BLaER1 treated with 17β-estradiol and CSF1 and Interleukin-3, amounts not matched to agents 10 nM and 100 nM (cell line): Measurements from ENCODE around the gene AATK.

Experiments used
- H3K27ac ChIP-seq, 11 experiments: shearing (Covaris generic); formaldehyde crosslinking; 2 replicates each; pipeline ENCODE4 v1.8.1; 2022
- H3K27me3 ChIP-seq, 11 experiments: shearing (Covaris generic); formaldehyde crosslinking; 2 replicates each; pipeline ENCODE4 v1.8.1; 2022
- H3K36me3 ChIP-seq, 11 experiments: shearing (Covaris generic); formaldehyde crosslinking; 2 replicates each; pipeline ENCODE4 v1.8.1; 2022
- H3K4me1 ChIP-seq, 10 experiments: shearing (Covaris generic); formaldehyde crosslinking; 2 replicates each; pipeline ENCODE4 v1.8.1; 2022
- H3K4me2 ChIP-seq, 11 experiments: shearing (Covaris generic); formaldehyde crosslinking; 2 replicates each; pipeline ENCODE4 v1.8.1; 2022
- H3K4me3 ChIP-seq, 10 experiments: shearing (Covaris generic); formaldehyde crosslinking; 2 replicates each; pipeline ENCODE4 v1.8.1; 2022
- H3K9ac ChIP-seq, 11 experiments: shearing (Covaris generic); formaldehyde crosslinking; 2 replicates each; pipeline ENCODE4 v1.8.1; 2022
- H3K9me3 ChIP-seq, 11 experiments: shearing (Covaris generic); formaldehyde crosslinking; replicated peaks in 1 of 11; 2 replicates each; pipeline ENCODE4 v1.8.1; 2022
- H4K20me1 ChIP-seq, 11 experiments: shearing (Covaris generic); formaldehyde crosslinking; 2 replicates each; pipeline ENCODE4 v1.8.1; 2022
- Cebpa-rat ChIP-seq, 11 experiments: shearing (Covaris generic); IDR thresholded peaks; 2 replicates each; pipeline ENCODE4 v1.8.1; 2022

The AATK gene

GRCh38 chr17:81165246-81166032, 582 bp downstream of the AATK start, which contains the start of gene PVALEF:
TSS of gene PVALEF (plus strand) at chr17:81165507. CDS start at chr17:81181227, 15,720 bp downstream.
- Histone ChIP-seq H3K36me3 (no peaks in the 10 kb centered on the region), H3K4me1 (peaks cover 25 to 82% (median 68%) of the 10 kb centered on the region in 10 experiments), H3K9ac (peak within 1 kb of the TSS in 8 of 11 experiments; percentile 28 to 75 (median 59); a peak in 15 of 22 replicates), H3K27ac (no peak within 1 kb of the TSS; a peak in 1 of 22 replicates), H3K4me2 (peak within 1 kb of the TSS; percentile 81 to 95 (median 92)), H3K4me3 (peak within 1 kb of the TSS; percentile 41 to 67 (median 56); a peak in 19 of 20 replicates), H3K9me3 (no peaks in the 10 kb centered on the region), H3K27me3 (peaks cover 40 to 78% (median 64%) of the 10 kb centered on the region in 11 experiments), H4K20me1 (peaks cover 0 to 56% (median 16%) of the 10 kb centered on the region in 11 experiments; a peak in 16 of 22 replicates)
- no peak for TF ChIP-seq Cebpa-rat (IDR thresholded peaks at IDR 0.05)

DNA sequence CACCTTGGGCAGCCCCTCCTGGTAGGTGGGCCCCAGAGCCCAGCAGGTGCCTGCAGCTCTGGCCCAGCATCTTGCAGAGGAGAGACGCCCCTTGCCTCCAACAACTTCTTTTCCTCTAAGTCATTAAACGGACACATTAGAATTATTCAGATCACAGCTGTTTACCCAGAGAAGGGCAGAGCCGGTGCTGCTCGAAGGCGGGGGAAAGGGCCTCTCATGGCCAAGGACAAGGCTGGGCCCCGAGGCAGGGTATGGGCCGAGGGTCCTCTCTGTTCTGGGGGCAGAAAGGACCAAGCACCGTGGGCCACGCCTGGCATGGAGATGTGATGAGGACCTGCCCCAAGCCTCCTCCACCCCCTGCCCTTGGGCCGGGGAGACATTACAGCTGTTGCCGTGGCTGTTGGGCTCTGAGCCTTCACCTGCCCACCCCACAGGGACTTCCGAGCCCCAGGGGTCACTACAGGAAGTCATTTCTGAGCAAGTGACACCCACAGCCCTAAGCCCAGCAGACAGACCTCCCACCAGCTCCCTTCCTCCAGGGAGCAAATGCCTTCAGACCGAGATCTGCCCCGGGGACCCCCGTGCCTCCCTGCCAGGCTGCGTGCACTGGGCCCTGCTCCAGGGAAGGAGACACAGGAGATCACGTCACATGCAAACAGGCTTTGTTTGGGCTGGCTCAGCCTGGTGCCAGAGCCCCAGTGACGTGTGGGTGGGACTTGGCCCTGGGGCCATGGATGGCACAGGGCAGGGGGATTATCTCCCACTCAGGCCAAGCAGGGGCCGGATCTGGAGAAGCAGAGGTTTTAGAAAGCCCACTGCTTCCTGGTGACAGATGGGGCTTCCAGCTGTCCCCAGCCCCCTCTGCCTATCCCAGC, 1.4 kb downstream of the AATK start:
- peak overlapping the region in 4 of 11 experiments; percentile 28 to 75 (median 52); a peak in 8 of 22 replicates for H3K9ac ChIP-seq
- H3K9me3 ChIP-seq, result no peaks in the 10 kb centered on the region
- H3K4me2 ChIP-seq, result peak overlapping the region; percentile 81 to 95 (median 92)
- peaks cover 31 to 90% (median 74%) of the 10 kb centered on the region in 10 experiments for H3K4me1 ChIP-seq
- H3K27ac ChIP-seq, result no peak overlapping the region
- no peaks in the 10 kb centered on the region for H3K36me3 ChIP-seq
- peaks cover 42 to 86% (median 66%) of the 10 kb centered on the region in 11 experiments for H3K27me3 ChIP-seq
- no peak for TF ChIP-seq Cebpa-rat (IDR thresholded peaks at IDR 0.05)
- H3K4me3 ChIP-seq, result peak overlapping the region in 2 of 10 experiments; percentile 50 to 67; a peak in 3 of 20 replicates
- H4K20me1 ChIP-seq, result peaks cover 0 to 59% (median 16%) of the 10 kb centered on the region in 11 experiments; a peak in 16 of 22 replicates

DNA sequence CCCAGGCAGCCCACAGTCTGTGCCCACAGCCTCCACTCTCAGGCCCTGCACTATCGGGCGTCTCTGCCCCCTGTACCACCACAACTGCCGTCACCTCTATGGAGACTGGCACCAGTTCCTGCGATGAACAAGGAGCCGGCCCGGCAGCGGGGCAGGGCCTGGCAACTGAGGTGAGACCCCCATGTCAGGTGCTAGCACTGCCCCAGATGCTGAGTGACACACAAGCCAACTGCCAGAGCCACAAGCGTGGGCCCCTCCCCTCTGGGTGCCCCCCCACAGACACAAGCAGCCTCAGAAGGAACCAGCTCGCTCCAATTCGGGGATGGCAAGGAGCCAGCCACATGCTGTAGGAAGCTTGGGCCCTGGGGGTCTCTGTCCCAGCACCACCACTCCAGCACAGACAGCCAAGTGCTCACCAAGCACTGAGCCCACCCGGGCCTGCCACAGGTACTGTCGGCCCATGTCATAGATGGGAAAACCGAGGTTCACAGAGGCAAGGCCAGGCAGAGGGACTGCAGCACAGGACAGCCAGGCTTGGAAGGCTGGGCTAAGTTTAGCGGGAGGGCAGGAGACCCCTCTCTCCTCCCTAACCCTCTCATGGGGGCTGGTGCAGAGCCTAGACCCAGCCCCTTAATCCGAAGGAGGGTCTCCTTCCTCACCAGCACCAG, 2.2 kb downstream of the AATK start:
- Histone ChIP-seq H3K9me3 (no peaks in the 10 kb centered on the region), H3K36me3 (no peaks in the 10 kb centered on the region), H4K20me1 (peaks cover 0 to 62% (median 16%) of the 10 kb centered on the region in 11 experiments; a peak in 16 of 22 replicates), H3K9ac (peak overlapping the region in 2 of 11 experiments; percentile 24 to 28; a peak in 1 of 22 replicates), H3K27me3 (peaks cover 42 to 89% (median 68%) of the 10 kb centered on the region in 11 experiments), H3K27ac (no peak overlapping the region), H3K4me1 (peaks cover 38 to 87% (median 74%) of the 10 kb centered on the region in 10 experiments), H3K4me3 (no peak overlapping the region), H3K4me2 (peak overlapping the region in 10 of 11 experiments; percentile 88 to 95 (median 93); a peak in 18 of 22 replicates)
- no peak for TF ChIP-seq Cebpa-rat (IDR thresholded peaks at IDR 0.05)

DNA sequence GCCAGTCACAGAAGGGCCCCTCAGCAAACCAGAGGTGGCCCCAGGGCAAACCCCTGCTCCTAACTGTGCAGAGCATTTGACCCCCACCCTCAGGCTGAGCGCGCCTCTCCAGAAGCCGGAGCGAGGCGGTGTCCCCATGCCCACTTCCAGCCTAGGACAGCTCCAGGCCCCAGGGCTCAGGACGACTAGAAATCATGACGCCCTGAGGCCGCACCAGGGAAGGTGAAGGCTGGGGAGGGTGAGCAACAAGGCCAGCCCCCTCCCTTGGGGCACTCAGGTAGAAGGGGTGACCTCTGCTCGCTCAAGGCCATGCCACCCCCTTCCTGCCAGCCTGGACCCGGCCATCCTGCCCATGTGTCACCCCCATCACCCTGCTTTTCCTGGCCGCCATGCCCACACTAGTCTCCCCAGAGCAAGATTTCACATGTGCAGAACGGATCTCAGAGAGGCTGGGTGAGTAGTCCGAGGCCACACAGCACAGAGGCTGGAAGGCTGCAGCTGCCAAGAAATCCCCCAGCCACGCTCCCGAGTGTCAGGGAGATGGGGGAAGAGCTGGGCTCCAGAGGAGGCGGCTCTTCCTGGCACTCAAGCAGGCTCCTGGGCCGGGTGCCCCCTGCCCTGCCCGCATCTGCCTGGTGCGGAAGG, 2.8 kb downstream of the AATK start:
- Histone ChIP-seq H4K20me1 (peaks cover 0 to 59% (median 16%) of the 10 kb centered on the region in 11 experiments; a peak in 16 of 22 replicates), H3K4me1 (peaks cover 45 to 81% (median 69%) of the 10 kb centered on the region in 10 experiments), H3K27me3 (peaks cover 42 to 84% (median 68%) of the 10 kb centered on the region in 11 experiments), H3K9ac (peak overlapping the region in 1 of 11 experiments; percentile 24; a peak in 1 of 22 replicates), H3K36me3 (no peaks in the 10 kb centered on the region), H3K4me2 (peak overlapping the region in 6 of 11 experiments; percentile 88 to 95 (median 93); a peak in 8 of 22 replicates), H3K4me3 (no peak overlapping the region), H3K27ac (no peak overlapping the region), H3K9me3 (no peaks in the 10 kb centered on the region)
- no peak for TF ChIP-seq Cebpa-rat (IDR thresholded peaks at IDR 0.05)

DNA sequence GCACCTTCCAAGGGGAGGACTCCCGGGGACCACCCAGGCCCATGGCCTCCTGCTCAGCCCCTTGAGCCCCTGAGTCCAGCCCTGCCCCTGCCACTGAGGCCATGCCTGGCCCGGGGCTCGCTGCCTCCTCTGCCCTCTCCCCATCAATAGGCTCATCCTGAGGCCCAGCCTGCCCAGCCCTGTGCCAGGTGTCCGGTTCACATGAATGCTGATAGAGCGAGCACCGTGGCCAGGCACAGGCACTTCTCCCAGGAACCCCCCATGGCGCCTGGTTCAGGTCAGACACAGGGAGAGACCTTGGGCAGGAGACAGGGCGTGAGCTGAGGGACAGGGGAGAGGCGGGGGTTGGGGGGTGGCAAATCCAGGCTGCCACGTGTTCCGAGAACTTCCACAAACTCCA, 3.5 kb downstream of the AATK start:
- Histone ChIP-seq H3K4me3 (no peak overlapping the region), H4K20me1 (peaks cover 0 to 53% (median 16%) of the 10 kb centered on the region in 11 experiments; a peak in 16 of 22 replicates), H3K27ac (no peak overlapping the region), H3K36me3 (no peaks in the 10 kb centered on the region), H3K9ac (no peak overlapping the region), H3K9me3 (no peaks in the 10 kb centered on the region), H3K4me2 (peak overlapping the region in 6 of 11 experiments; percentile 84 to 96 (median 91); a peak in 9 of 22 replicates), H3K27me3 (peaks cover 42 to 77% (median 61%) of the 10 kb centered on the region in 11 experiments), H3K4me1 (peaks cover 48 to 74% (median 63%) of the 10 kb centered on the region in 10 experiments)
- no peak for TF ChIP-seq Cebpa-rat (IDR thresholded peaks at IDR 0.05)

GRCh38 chr17:81161972-81162371, 4.0 kb downstream of the AATK start:
- peaks cover 0 to 52% (median 16%) of the 10 kb centered on the region in 11 experiments; a peak in 16 of 22 replicates for H4K20me1 ChIP-seq
- H3K4me1 ChIP-seq, result peaks cover 52 to 69% (median 60%) of the 10 kb centered on the region in 10 experiments
- no peaks in the 10 kb centered on the region for H3K9me3 ChIP-seq
- H3K27ac ChIP-seq, result no peak overlapping the region
- no peak overlapping the region for H3K4me3 ChIP-seq
- H3K9ac ChIP-seq, result no peak overlapping the region
- H3K4me2 ChIP-seq, result peak overlapping the region in 8 of 11 experiments; percentile 74 to 96 (median 89); a peak in 11 of 22 replicates
- H3K36me3 ChIP-seq, result no peaks in the 10 kb centered on the region
- peaks cover 38 to 72% (median 56%) of the 10 kb centered on the region in 11 experiments for H3K27me3 ChIP-seq
- no peak for TF ChIP-seq Cebpa-rat (IDR thresholded peaks at IDR 0.05)

DNA sequence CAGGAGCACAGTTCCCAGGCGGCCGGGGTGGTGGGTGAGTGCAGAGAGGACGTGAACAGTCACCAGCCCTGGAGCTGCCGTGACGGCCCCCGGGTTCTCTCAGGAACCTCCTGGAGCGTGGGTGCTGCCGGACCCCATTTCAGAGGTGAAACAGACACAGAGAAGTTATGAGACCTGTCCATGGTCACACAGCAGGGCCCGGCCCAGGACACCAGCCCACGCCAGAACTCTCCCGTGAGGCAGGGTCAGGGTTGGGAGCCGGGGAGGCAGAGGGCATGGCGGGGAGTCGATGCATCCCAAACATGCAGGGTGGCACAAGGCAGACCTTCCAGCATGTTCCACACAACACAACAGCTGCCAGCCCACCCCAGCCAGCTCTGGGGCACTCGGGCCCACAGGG, 4.5 kb downstream of the AATK start:
- no peak overlapping the region for H3K9ac ChIP-seq
- TF ChIP-seq Cebpa-rat (IDR thresholded peaks at IDR 0.05), result no peak
- peak overlapping the region in 9 of 11 experiments; percentile 74 to 96 (median 90); a peak in 16 of 22 replicates for H3K4me2 ChIP-seq
- H3K9me3 ChIP-seq, result no peaks in the 10 kb centered on the region
- peaks cover 0 to 52% (median 16%) of the 10 kb centered on the region in 11 experiments; a peak in 15 of 22 replicates for H4K20me1 ChIP-seq
- H3K4me3 ChIP-seq, result no peak overlapping the region
- H3K27ac ChIP-seq, result no peak overlapping the region
- peaks cover 34 to 68% (median 52%) of the 10 kb centered on the region in 11 experiments for H3K27me3 ChIP-seq
- H3K4me1 ChIP-seq, result peaks cover 50 to 65% (median 58%) of the 10 kb centered on the region in 10 experiments
- no peaks in the 10 kb centered on the region for H3K36me3 ChIP-seq
